ENCODE measurements around the gene KRTCAP2. TPM values are rescaled to one million over a fixed set of nuclear protein-coding genes. Genes with fewer than 3 reads are reported as not detected.
A peak's percentile ranks its signal among the peaks of the same experiment; 100 is the strongest.
"Not testable (repeated sequence)": the region's sequence is repeated elsewhere in the genome, so short reads cannot be mapped to it uniquely, and the experiment has no call there.

KRTCAP2 gene
- total RNA-seq (2014; rRNA removed; shearing (Covaris generic)) = 165 and 204 TPM in 2 replicates

GRCh38 chr1:155172732-155173477 is at the start of gene KRTCAP2:
Gene KRTCAP2, minus strand, starts transcription at chr1:155173304. Its CDS starts 80 bp downstream, at chr1:155173224.
- H3K36me3 ChIP-seq (replicated peaks; ENCODE audit: control insufficient read depth, insufficient read depth, low read length) = peaks cover 14% of the 10 kb centered on the region
- peak within 1 kb of the TSS; percentile 96 for H3K4me3 ChIP-seq (ENCODE audit: insufficient read depth, low read depth, low read length)
- no peaks in the 10 kb centered on the region for H3K27me3 ChIP-seq (ENCODE audit: control insufficient read depth, insufficient read depth, low read length)
- DNase-seq = peak; percentile 97

GRCh38 chr1:155220211-155220965 is 47.3 kb upstream of the KRTCAP2 start:
- not testable (repeated sequence) for H3K36me3 ChIP-seq (replicated peaks; ENCODE audit: control insufficient read depth, insufficient read depth, low read length); DNase-seq; H3K4me3 ChIP-seq (ENCODE audit: insufficient read depth, low read depth, low read length); H3K27me3 ChIP-seq (ENCODE audit: control insufficient read depth, insufficient read depth, low read length)

- Histone ChIP-seq H3K4me3 (ENCODE audit: insufficient read depth, low read depth, low read length) (no peak overlapping the region), H3K36me3 (replicated peaks; ENCODE audit: control insufficient read depth, insufficient read depth, low read length) (no peaks in the 10 kb centered on the region), H3K27me3 (ENCODE audit: control insufficient read depth, insufficient read depth, low read length) (no peaks in the 10 kb centered on the region)
- DNase-seq = peak; percentile 85
Observed at GRCh38 chr1:155219592-155220031, 46.5 kb upstream of the KRTCAP2 start.

GRCh38 chr1:155218854-155219591 is 45.9 kb upstream of the KRTCAP2 start:
- DNase-seq = peak; percentile 81
- no peaks in the 10 kb centered on the region for H3K36me3 ChIP-seq (replicated peaks; ENCODE audit: control insufficient read depth, insufficient read depth, low read length)
- H3K4me3 ChIP-seq (ENCODE audit: insufficient read depth, low read depth, low read length) = no peak overlapping the region

GRCh38 chr1:155214702-155215101 is 41.6 kb upstream of the KRTCAP2 start:
- not testable (repeated sequence) for H3K36me3 ChIP-seq (replicated peaks; ENCODE audit: control insufficient read depth, insufficient read depth, low read length); H3K27me3 ChIP-seq (ENCODE audit: control insufficient read depth, insufficient read depth, low read length); DNase-seq; H3K4me3 ChIP-seq (ENCODE audit: insufficient read depth, low read depth, low read length)

More at GRCh38 chr1:155218854-155219591, 45.9 kb upstream of the KRTCAP2 start:
- H3K27me3 ChIP-seq (ENCODE audit: control insufficient read depth, insufficient read depth, low read length) = no peaks in the 10 kb centered on the region

- H3K4me3 ChIP-seq (ENCODE audit: insufficient read depth, low read depth, low read length); DNase-seq; H3K27me3 ChIP-seq (ENCODE audit: control insufficient read depth, insufficient read depth, low read length); H3K36me3 ChIP-seq (replicated peaks; ENCODE audit: control insufficient read depth, insufficient read depth, low read length): not testable (repeated sequence)
Observed at GRCh38 chr1:155212051-155212440, 38.9 kb upstream of the KRTCAP2 start.

GRCh38 chr1:155211381-155212050 is 38.4 kb upstream of the KRTCAP2 start:
- not testable (repeated sequence) for DNase-seq; H3K27me3 ChIP-seq (ENCODE audit: control insufficient read depth, insufficient read depth, low read length); H3K4me3 ChIP-seq (ENCODE audit: insufficient read depth, low read depth, low read length); H3K36me3 ChIP-seq (replicated peaks; ENCODE audit: control insufficient read depth, insufficient read depth, low read length)

GRCh38 chr1:155210314-155211104 is 37.4 kb upstream of the KRTCAP2 start:
- Histone ChIP-seq H3K27me3 (ENCODE audit: control insufficient read depth, insufficient read depth, low read length) (no peaks in the 10 kb centered on the region), H3K4me3 (ENCODE audit: insufficient read depth, low read depth, low read length) (no peak overlapping the region), H3K36me3 (replicated peaks; ENCODE audit: control insufficient read depth, insufficient read depth, low read length) (peaks cover 2% of the 10 kb centered on the region)
- no peak for DNase-seq

- Histone ChIP-seq H3K36me3 (replicated peaks; ENCODE audit: control insufficient read depth, insufficient read depth, low read length) (peaks cover 2% of the 10 kb centered on the region), H3K27me3 (ENCODE audit: control insufficient read depth, insufficient read depth, low read length) (no peaks in the 10 kb centered on the region), H3K4me3 (ENCODE audit: insufficient read depth, low read depth, low read length) (peak overlapping the region; percentile 97)
- DNase-seq = no peak
Observed at GRCh38 chr1:155209312-155209721, 36.2 kb upstream of the KRTCAP2 start.

GRCh38 chr1:155208541-155209311 is 35.6 kb upstream of the KRTCAP2 start, which contains the start of gene MTX1:
Gene MTX1, plus strand, starts transcription at chr1:155208695. Its CDS starts 110 bp downstream, at chr1:155208805.
- DNase-seq = peak; percentile 97
- no peaks in the 10 kb centered on the region for H3K27me3 ChIP-seq (ENCODE audit: control insufficient read depth, insufficient read depth, low read length)

GRCh38 chr1:155207806-155208540 is 34.9 kb upstream of the KRTCAP2 start, which contains the start of gene THBS3:
Gene THBS3, minus strand, starts transcription at chr1:155207897. Its CDS starts 21 bp downstream, at chr1:155207876.
- peaks cover 6% of the 10 kb centered on the region for H3K36me3 ChIP-seq (replicated peaks; ENCODE audit: control insufficient read depth, insufficient read depth, low read length)
- no peaks in the 10 kb centered on the region for H3K27me3 ChIP-seq (ENCODE audit: control insufficient read depth, insufficient read depth, low read length)
- peak; percentile 87 for DNase-seq
- peak within 1 kb of the TSS; percentile 97 for H3K4me3 ChIP-seq (ENCODE audit: insufficient read depth, low read depth, low read length)

More at GRCh38 chr1:155208541-155209311, 35.6 kb upstream of the KRTCAP2 start, which contains the start of gene MTX1:
- peaks cover 2% of the 10 kb centered on the region for H3K36me3 ChIP-seq (replicated peaks; ENCODE audit: control insufficient read depth, insufficient read depth, low read length)
- peak within 1 kb of the TSS; percentile 97 for H3K4me3 ChIP-seq (ENCODE audit: insufficient read depth, low read depth, low read length)

Measured in H7 (cell line).